Measurements from ENCODE around the gene TARS3.

TARS3 gene

GRCh38 chr15:101618851-101619614 lies 105.2 kb downstream of the TARS3 start:
- no peak for DNase-seq

GRCh38 chr15:101618076-101618475 lies 106.2 kb downstream of the TARS3 start:
- DNase-seq: no peak

GRCh38 chr15:101617390-101617965 lies 106.8 kb downstream of the TARS3 start:
- no peak for DNase-seq

GRCh38 chr15:101615986-101616848 lies 108.1 kb downstream of the TARS3 start:
- no peak for DNase-seq

- DNase-seq: no peak
These were observed 108.8 kb downstream of the TARS3 start for GRCh38 chr15:101615414-101615985.

- no peak for DNase-seq
These were observed 109.5 kb downstream of the TARS3 start for GRCh38 chr15:101614761-101615160.

DNA sequence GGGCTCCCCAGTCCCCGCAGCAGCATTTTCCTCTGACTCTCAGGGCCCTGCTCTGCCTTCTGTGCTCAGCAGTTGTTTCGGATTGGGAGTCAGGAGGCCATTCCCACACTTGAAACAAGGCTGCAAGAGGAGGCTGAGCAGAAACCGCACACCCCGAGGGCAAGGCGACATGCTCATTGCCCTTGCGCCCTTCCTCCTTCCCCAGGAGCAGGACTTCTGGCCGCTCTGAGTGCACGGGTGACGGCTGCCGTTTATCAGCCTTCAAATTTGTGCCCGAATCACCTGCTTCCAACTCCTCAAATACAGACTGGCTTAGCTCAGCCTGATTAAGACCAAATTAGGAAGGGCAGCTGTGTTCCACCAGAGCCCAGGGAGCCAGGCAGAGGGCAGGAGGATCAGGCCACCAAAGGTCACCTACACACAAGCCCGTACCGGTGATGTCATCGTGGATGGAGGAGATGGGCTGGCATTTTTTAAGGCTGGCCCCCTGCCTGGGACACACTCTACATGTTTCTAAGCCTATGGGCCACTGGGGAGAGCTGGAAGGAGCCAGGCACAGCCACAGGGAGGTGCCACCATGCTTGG lies 110.2 kb downstream of the TARS3 start:
- DNase-seq: no peak

GRCh38 chr15:101613130-101614000 lies 110.9 kb downstream of the TARS3 start:
- no peak for DNase-seq

DNA sequence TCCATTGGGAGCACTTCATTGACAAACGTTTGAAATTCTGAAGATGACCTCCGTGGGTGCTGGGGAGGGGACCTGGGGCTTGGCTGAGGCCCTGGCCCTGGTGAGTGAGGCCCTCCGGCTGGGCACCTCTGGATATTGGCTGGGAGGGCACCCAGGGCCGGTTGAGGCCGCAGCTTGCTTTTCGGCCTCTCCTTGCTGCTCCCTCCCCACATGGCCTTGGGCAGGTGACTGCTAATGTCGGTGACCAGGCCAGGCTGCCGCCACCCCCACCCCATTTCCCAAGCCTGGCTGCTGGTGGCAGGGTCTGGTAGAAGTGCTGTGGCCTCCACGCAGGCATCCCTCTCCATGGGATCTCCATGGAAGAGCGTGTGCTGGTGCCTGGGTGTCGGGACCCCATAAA lies 111.6 kb downstream of the TARS3 start:
- DNase-seq: no peak

DNA sequence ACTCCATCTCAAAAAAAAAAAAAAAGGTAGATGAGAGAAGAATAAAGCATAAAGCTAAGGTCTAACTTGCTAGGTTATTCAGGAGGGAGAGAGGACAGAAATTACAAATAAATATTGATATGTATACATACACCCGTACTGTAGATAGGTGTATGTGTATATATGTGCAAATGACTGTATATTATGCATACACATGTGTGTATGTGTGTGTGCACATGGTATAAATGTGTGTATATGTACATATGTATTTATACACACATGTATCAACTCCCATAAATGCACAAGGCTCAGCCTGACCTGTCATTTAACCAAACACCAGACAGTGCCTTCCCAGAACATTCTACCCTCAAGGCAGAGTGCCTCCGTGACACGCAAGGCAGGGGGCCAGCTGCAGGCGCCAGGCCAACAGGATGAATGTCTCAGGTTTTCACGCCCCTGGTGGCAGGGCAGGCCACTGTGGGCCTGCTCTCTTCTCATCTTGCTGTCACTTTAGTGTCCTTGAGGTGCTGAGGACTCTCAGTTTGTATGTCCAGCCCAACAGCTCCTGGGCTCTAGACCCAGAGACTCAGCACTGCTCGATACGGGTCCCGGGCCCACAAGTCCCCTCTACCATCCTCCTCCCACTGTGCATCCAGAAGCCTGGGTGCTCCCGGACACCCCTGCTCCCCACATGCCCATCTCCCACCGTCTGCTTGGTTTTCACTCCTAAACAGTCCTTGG lies 112.5 kb downstream of the TARS3 start:
- no peak for DNase-seq

- DNase-seq: no peak
These were observed 113.3 kb downstream of the TARS3 start for GRCh38 chr15:101611007-101611406.

DNA sequence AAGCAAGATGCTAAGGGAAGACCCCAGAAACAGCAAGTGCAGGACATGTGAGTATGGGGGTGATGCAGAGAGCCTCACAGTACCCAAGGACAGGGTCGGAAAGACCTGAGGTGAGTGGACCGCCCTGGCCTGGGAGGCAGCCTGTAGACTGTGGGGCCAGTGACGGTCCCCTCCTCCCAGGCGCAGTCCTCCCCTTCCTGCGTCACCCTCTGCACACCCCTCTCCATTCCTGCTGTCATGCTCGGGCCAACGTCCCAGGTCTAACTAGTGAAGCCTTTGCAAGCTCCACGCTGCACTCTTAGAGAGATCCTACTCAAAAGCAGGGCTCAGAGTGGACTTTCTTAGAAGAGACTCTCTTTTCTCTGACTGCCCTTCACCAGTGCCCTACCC lies 113.7 kb downstream of the TARS3 start:
- no peak for DNase-seq

DNA sequence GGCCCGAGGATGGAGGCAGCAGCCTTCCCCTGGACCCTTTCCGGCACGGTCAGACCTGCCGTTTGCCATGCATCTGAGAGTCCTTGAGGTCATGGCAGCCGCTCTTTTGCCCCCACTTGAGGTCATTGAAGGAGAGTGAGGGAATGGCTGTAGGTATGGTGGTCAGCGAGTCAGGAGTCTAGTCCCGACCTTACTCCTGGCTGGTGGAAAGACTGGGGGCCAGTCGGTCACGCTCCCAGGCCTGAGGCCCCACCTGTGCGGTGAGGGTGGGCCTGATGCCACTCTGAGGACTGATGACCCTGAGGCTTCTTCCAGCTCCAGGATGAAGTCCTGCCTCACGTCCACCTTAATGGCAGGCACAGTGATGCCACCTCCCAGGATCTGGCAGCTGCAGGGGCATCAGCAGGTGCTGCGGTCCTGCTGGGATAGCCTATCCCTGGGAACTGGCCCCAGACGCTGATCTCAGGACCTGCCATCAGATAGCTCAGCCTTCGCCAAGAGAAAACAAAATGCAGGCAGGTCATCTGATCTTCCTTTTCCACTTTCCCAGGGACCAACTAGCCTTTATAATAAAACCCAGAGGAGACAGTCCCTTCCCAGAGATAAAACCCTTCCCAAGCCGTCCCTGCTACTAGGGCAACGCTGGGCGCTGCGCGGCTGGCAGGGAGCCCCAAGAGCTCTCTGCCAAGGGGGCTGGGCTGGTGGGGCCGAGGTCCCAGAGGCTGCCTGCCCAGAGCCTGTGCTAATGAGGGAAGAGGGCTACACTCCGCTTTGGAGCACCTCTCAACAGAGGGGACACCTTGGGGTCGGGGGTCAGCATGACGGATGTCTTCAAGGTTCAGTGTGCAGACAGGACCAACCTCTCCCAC lies 114.3 kb downstream of the TARS3 start:
- DNase-seq: no peak

- DNase-seq: no peak
These were observed 116.1 kb downstream of the TARS3 start for GRCh38 chr15:101608201-101608600.

- no peak for DNase-seq
These were observed 117.2 kb downstream of the TARS3 start for GRCh38 chr15:101607108-101607507.

DNA sequence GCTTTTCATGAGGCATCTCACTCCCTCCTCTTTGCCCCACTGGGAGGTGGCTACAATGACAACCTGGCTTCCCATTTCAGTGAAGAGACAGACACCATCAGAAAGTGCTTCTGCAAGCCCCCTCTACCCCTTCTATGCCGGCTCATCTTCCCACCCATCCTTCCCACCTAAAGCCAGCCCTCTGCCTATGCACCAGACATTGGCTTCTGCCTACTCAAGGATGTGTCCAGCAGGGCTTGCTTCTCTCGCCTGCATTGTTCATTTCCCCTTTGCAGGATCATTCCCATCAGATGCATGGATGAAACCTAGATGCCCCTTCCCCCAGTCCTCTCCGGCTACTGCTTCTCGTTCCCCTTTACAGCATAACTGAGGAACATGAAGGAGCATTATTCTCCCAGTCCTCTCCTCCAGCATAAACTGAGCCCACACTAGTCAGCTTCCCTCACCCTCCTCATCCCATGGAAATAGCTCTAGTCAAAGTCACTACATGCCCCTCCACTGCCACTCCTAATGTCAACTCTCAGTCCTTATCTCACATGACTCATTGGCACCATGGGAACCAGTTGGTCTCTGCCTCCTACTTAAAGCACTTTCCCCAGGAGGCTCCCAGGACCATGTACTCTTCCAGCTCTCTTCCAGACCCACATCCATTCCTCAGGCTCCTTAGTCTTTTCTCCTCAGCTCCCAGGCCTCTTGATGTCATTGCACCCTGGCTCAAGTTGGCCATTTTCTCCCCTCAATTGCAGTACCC lies 120.0 kb downstream of the TARS3 start:
- no peak for DNase-seq

Data from activated naive CD4-positive, alpha-beta T cell treated with anti-CD3 and anti-CD28 coated beads, Interleukin-2, amount 50 U/mL, for 16 hours (primary cell).